Measurements from ENCODE around the gene KCNIP3.
"Not testable (repeated sequence)": the region's sequence is repeated elsewhere in the genome, so short reads cannot be mapped to it uniquely, and the experiment has no call there.

KCNIP3 gene

GRCh38 chr2:95372845-95373244, 75.7 kb downstream of the KCNIP3 start:
- no peak for DNase-seq

GRCh38 chr2:95374029-95374428, 76.9 kb downstream of the KCNIP3 start:
- no peak for DNase-seq

GRCh38 chr2:95374451-95374920, 77.3 kb downstream of the KCNIP3 start:
- no peak for DNase-seq

GRCh38 chr2:95374921-95375471, 77.8 kb downstream of the KCNIP3 start:
- no peak for DNase-seq

- no peak for DNase-seq
Measured at GRCh38 chr2:95375532-95376150, 78.5 kb downstream of the KCNIP3 start.

GRCh38 chr2:95376311-95377215, 79.4 kb downstream of the KCNIP3 start:
- DNase-seq, result no peak

GRCh38 chr2:95377216-95378123, 80.3 kb downstream of the KCNIP3 start:
- DNase-seq, result no peak

GRCh38 chr2:95378281-95378680, 81.1 kb downstream of the KCNIP3 start:
- not testable (repeated sequence) for DNase-seq

GRCh38 chr2:95379371-95379831, 82.3 kb downstream of the KCNIP3 start:
- DNase-seq, result no peak

GRCh38 chr2:95380280-95380679, 83.1 kb downstream of the KCNIP3 start:
- no peak for DNase-seq

- no peak for DNase-seq
Measured at GRCh38 chr2:95380731-95381130, 83.6 kb downstream of the KCNIP3 start.

GRCh38 chr2:95381212-95382191, 84.4 kb downstream of the KCNIP3 start:
- no peak for DNase-seq

- no peak for DNase-seq
Measured at GRCh38 chr2:95382192-95382591, 85.0 kb downstream of the KCNIP3 start.

GRCh38 chr2:95382686-95383634, 85.8 kb downstream of the KCNIP3 start:
- DNase-seq, result no peak

- DNase-seq, result no peak
Measured at GRCh38 chr2:95383635-95384027, 86.5 kb downstream of the KCNIP3 start.

GRCh38 chr2:95384854-95385569, 87.9 kb downstream of the KCNIP3 start:
- no peak for DNase-seq

- DNase-seq, result no peak
Measured at GRCh38 chr2:95385570-95385984, 88.4 kb downstream of the KCNIP3 start.

- DNase-seq, result no peak
Measured at GRCh38 chr2:95386031-95386430, 88.9 kb downstream of the KCNIP3 start.

- no peak for DNase-seq
Measured at GRCh38 chr2:95387358-95387757, 90.2 kb downstream of the KCNIP3 start.
